WTC11 (cell line): Measurements from ENCODE around the gene MTUS2.

Experiments used
- ATF2 ChIP-seq: sonication (generic); formaldehyde crosslinking; IDR thresholded peaks from 2 replicates; pipeline ENCODE4 v1.8.1; 2022; ENCODE audit warnings: low read depth, missing genetic modification reagents, borderline replicate concordance
- ATF6 ChIP-seq: sonication (generic); formaldehyde crosslinking; IDR thresholded peaks from 2 replicates; pipeline ENCODE4 v1.8.1; 2023; ENCODE audit warnings: mild to moderate bottlenecking, missing genetic modification reagents
- CTCF ChIP-seq: fragments of 200-600 bp; IDR thresholded peaks from 2 replicates; pipeline ENCODE4 v1.8.0; 2022; ENCODE audit warnings: antibody characterized with exemption
- ELF4 ChIP-seq: sonication (generic); formaldehyde crosslinking; IDR thresholded peaks from 2 replicates; pipeline ENCODE4 v1.8.1; 2022; ENCODE audit warnings: low read depth, mild to moderate bottlenecking, moderate library complexity, missing genetic modification reagents
- FOXJ3 ChIP-seq: sonication (generic); formaldehyde crosslinking; IDR thresholded peaks from 2 replicates; pipeline ENCODE4 v1.9.0; 2021; ENCODE audit warnings: missing genetic modification reagents, mild to moderate bottlenecking, borderline replicate concordance
- GABPB1 ChIP-seq: sonication (generic); formaldehyde crosslinking; IDR thresholded peaks from 2 replicates; pipeline ENCODE4 v1.8.1; 2023; ENCODE audit warnings: mild to moderate bottlenecking, missing genetic modification reagents
- MAX ChIP-seq: sonication (generic); formaldehyde crosslinking; IDR thresholded peaks from 2 replicates; pipeline ENCODE4 v1.8.0; 2022; ENCODE audit warnings: mild to moderate bottlenecking, missing genetic modification reagents
- MLX ChIP-seq: sonication (generic); formaldehyde crosslinking; IDR thresholded peaks from 2 replicates; pipeline ENCODE4 v1.8.1; 2023; ENCODE audit warnings: mild to moderate bottlenecking, missing genetic modification reagents, moderate library complexity
- NFYB ChIP-seq: sonication (generic); formaldehyde crosslinking; conservative IDR thresholded peaks from 2 replicates; pipeline ENCODE4 v1.8.0; 2022; ENCODE audit warnings: low read depth, missing genetic modification reagents
- PRDM15 ChIP-seq: sonication (generic); formaldehyde crosslinking; IDR thresholded peaks from 2 replicates; pipeline ENCODE4 v1.8.0; 2022; ENCODE audit warnings: missing genetic modification reagents
- SP1 ChIP-seq: sonication (generic); formaldehyde crosslinking; conservative IDR thresholded peaks from 2 replicates; pipeline ENCODE4 v1.8.1; 2022; ENCODE audit warnings: missing genetic modification reagents
- TEAD1 ChIP-seq: sonication (generic); formaldehyde crosslinking; IDR thresholded peaks from 2 replicates; pipeline ENCODE4 v1.8.0; 2022; ENCODE audit warnings: mild to moderate bottlenecking, missing genetic modification reagents
- ZNF512 ChIP-seq: sonication (generic); formaldehyde crosslinking; IDR thresholded peaks from 2 replicates; pipeline ENCODE4 v1.8.1; 2022; ENCODE audit warnings: missing genetic modification reagents, borderline replicate concordance
- ZNF532 ChIP-seq: fragments of 250-450 bp; sonication (Bioruptor Pico); IDR thresholded peaks from 2 replicates; pipeline ENCODE4 v1.9.0; 2021; ENCODE audit warnings: mild to moderate bottlenecking, borderline replicate concordance

GRCh38 chr13:28822151-28822550 is 2.0 kb downstream of the MTUS2 start:
- TF ChIP-seq ZNF512 (CRISPR knock-in tag), result no peak
- no peak for TF ChIP-seq MLX (CRISPR knock-in tag)
- TF ChIP-seq MAX, result no peak
- TF ChIP-seq CTCF, result no peak
- no peak for TF ChIP-seq NFYB (CRISPR knock-in tag)
- TF ChIP-seq ELF4 (CRISPR knock-in tag), result no peak
- TF ChIP-seq ZNF532 (CRISPR knock-in tag), result no peak
- TF ChIP-seq ATF2, result no peak
- no peak for TF ChIP-seq TEAD1 (CRISPR knock-in tag)
- TF ChIP-seq GABPB1 (CRISPR knock-in tag), result no peak
- no peak for TF ChIP-seq PRDM15 (CRISPR knock-in tag)
- no peak for TF ChIP-seq SP1
- TF ChIP-seq FOXJ3 (CRISPR knock-in tag), result no peak
- TF ChIP-seq ATF6 (CRISPR knock-in tag), result no peak
